ENCODE results near the gene EBF4.

Gene EBF4

GRCh38 chr20:2700913-2701620 is 8.5 kb downstream of the EBF4 start:
- DNase-seq: no peak

GRCh38 chr20:2701671-2702081 is 9.1 kb downstream of the EBF4 start:
- DNase-seq: no peak

- DNase-seq: no peak
Observed at GRCh38 chr20:2703716-2704475, 11.3 kb downstream of the EBF4 start.

- no peak for DNase-seq
Observed at GRCh38 chr20:2705931-2706645, 13.5 kb downstream of the EBF4 start.

GRCh38 chr20:2706688-2707352 is 14.2 kb downstream of the EBF4 start:
- peak in 1 of 2 experiments; percentile 34 for DNase-seq

- DNase-seq: no peak
Observed at GRCh38 chr20:2707353-2708072, 14.9 kb downstream of the EBF4 start.

- no peak for DNase-seq
Observed at GRCh38 chr20:2708073-2708415, 15.5 kb downstream of the EBF4 start.

GRCh38 chr20:2708665-2709064 is 16.1 kb downstream of the EBF4 start:
- DNase-seq: no peak

GRCh38 chr20:2709205-2709981 is 16.8 kb downstream of the EBF4 start:
- no peak for DNase-seq

- DNase-seq: no peak
Observed at GRCh38 chr20:2713285-2713684, 20.7 kb downstream of the EBF4 start.

- no peak for DNase-seq
Observed at GRCh38 chr20:2729251-2729713, 36.7 kb downstream of the EBF4 start.

- no peak for DNase-seq
Observed at GRCh38 chr20:2729791-2730190, 37.2 kb downstream of the EBF4 start.

GRCh38 chr20:2734899-2735298 is 42.3 kb downstream of the EBF4 start:
- no peak for DNase-seq

- DNase-seq: no peak
Observed at GRCh38 chr20:2736441-2736840, 43.9 kb downstream of the EBF4 start.

- DNase-seq: no peak
Observed at GRCh38 chr20:2738331-2739041, 45.9 kb downstream of the EBF4 start.

GRCh38 chr20:2739042-2739398 is 46.4 kb downstream of the EBF4 start:
- DNase-seq: no peak

- DNase-seq: no peak
Observed at GRCh38 chr20:2740702-2741101, 48.1 kb downstream of the EBF4 start.

- DNase-seq: no peak
Observed at GRCh38 chr20:2741463-2741862, 48.9 kb downstream of the EBF4 start.

- DNase-seq: no peak
Observed at GRCh38 chr20:2741881-2742280, 49.3 kb downstream of the EBF4 start.

- DNase-seq: no peak
Observed at GRCh38 chr20:2742431-2742830, 49.9 kb downstream of the EBF4 start.

- DNase-seq: peak; percentile 73 to 80
Observed at GRCh38 chr20:2742934-2743559, 50.5 kb downstream of the EBF4 start.
